Measurements from ENCODE around the gene MDFI.

The MDFI gene

DNA sequence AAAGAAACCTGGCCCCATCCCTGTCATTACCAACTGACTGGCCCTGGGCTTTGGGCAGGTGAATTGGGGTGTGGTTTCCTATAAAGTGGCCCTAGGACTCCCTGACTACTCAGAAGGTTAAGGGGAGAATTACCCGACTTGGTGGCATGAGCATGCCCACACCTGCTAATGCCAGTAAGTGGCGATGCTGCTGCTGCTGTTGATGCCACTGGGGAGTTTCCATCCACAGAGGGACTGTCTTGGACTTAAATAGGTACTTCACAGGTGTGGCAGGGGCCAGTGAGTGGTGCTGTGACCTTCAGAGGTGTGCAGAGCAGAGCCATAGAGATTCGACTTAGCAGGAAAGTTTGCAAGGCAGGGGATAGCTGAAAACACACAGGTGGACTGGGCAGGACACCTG lies 32.6 kb upstream of the MDFI start:
- Histone ChIP-seq H3K27ac (ENCODE audit: low read depth, low read length, poor library complexity, severe bottlenecking) (no peak overlapping the region), H3K36me3 (ENCODE audit: insufficient read depth, low read length) (no peaks in the 10 kb centered on the region), H3K9ac (ENCODE audit: low read length) (no peak overlapping the region), H3K9me3 (ENCODE audit: low read length) (no peaks in the 10 kb centered on the region), H4K20me1 (ENCODE audit: insufficient read depth, low read length) (no peaks in the 10 kb centered on the region), H2AFZ (ENCODE audit: low read length) (no peak overlapping the region), H3K79me2 (ENCODE audit: insufficient read depth, low read length) (no peaks in the 10 kb centered on the region), H3K9me2 (ENCODE audit: low read depth, low read length) (no peaks in the 10 kb centered on the region), H3F3A (ENCODE audit: insufficient read depth, low read length) (no peaks in the 10 kb centered on the region), H3K4me3 (ENCODE audit: low read depth, low read length, poor library complexity, severe bottlenecking) (no peak overlapping the region), H3K27me3 (ENCODE audit: insufficient read depth, low read length) (0 out of 2 replicates have a peak, but pooled peaks cover 4% of the 10 kb centered on the region), H3K4me1 (ENCODE audit: insufficient read depth, low read length, severe bottlenecking) (peaks cover 10% of the 10 kb centered on the region), H3K4me2 (ENCODE audit: low read length) (no peak overlapping the region)
- TF ChIP-seq, protein P1, sequence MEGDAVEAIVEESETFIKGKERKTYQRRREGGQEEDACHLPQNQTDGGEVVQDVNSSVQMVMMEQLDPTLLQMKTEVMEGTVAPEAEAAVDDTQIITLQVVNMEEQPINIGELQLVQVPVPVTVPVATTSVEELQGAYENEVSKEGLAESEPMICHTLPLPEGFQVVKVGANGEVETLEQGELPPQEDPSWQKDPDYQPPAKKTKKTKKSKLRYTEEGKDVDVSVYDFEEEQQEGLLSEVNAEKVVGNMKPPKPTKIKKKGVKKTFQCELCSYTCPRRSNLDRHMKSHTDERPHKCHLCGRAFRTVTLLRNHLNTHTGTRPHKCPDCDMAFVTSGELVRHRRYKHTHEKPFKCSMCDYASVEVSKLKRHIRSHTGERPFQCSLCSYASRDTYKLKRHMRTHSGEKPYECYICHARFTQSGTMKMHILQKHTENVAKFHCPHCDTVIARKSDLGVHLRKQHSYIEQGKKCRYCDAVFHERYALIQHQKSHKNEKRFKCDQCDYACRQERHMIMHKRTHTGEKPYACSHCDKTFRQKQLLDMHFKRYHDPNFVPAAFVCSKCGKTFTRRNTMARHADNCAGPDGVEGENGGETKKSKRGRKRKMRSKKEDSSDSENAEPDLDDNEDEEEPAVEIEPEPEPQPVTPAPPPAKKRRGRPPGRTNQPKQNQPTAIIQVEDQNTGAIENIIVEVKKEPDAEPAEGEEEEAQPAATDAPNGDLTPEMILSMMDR (IDR thresholded peaks at IDR 0.05; ENCODE audit: low read length), result no peak

DNA sequence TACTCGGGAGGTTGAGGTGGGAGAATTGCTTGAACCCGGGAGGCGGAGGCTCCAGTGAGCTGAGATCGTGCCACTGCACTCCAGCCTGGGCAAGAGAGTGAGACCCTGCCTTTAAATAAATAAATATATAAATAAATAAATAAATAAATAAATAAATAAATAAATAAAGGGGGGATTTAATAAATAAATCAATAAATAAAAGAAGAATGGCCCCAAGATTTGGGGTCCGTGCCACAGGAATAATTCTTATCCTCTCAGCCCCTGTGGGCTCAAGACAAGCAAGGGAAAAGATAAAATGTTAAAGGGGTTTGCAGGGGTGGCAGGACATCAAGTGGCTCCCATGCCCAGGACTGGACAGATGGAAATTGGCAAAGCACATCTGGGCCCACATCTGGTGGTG lies 31.2 kb upstream of the MDFI start:
- no peak overlapping the region for H3K4me2 ChIP-seq (ENCODE audit: low read length)
- TF ChIP-seq, protein P1 (IDR thresholded peaks at IDR 0.05; ENCODE audit: low read length), result no peak
- no peak for TF ChIP-seq EZH2 (IDR thresholded peaks at IDR 0.05; ENCODE audit: borderline replicate concordance, low read length)
- no peak overlapping the region for H3K4me3 ChIP-seq (ENCODE audit: low read depth, low read length, poor library complexity, severe bottlenecking)
- H3K27me3 ChIP-seq (ENCODE audit: insufficient read depth, low read length), result 0 out of 2 replicates have a peak, but pooled peaks cover 4% of the 10 kb centered on the region
- peaks cover 10% of the 10 kb centered on the region for H3K4me1 ChIP-seq (ENCODE audit: insufficient read depth, low read length, severe bottlenecking)
- no peaks in the 10 kb centered on the region for H4K20me1 ChIP-seq (ENCODE audit: insufficient read depth, low read length)
- H3K36me3 ChIP-seq (ENCODE audit: insufficient read depth, low read length), result no peaks in the 10 kb centered on the region
- H3K9me2 ChIP-seq (ENCODE audit: low read depth, low read length), result no peaks in the 10 kb centered on the region
- H3K9me3 ChIP-seq (ENCODE audit: low read length), result no peaks in the 10 kb centered on the region
- no peak overlapping the region for H3K9ac ChIP-seq (ENCODE audit: low read length)
- H3K79me2 ChIP-seq (ENCODE audit: insufficient read depth, low read length), result no peaks in the 10 kb centered on the region
- no peak overlapping the region for H2AFZ ChIP-seq (ENCODE audit: low read length)
- H3K27ac ChIP-seq (ENCODE audit: low read depth, low read length, poor library complexity, severe bottlenecking), result no peak overlapping the region
- H3F3A ChIP-seq (ENCODE audit: insufficient read depth, low read length), result no peaks in the 10 kb centered on the region

DNA sequence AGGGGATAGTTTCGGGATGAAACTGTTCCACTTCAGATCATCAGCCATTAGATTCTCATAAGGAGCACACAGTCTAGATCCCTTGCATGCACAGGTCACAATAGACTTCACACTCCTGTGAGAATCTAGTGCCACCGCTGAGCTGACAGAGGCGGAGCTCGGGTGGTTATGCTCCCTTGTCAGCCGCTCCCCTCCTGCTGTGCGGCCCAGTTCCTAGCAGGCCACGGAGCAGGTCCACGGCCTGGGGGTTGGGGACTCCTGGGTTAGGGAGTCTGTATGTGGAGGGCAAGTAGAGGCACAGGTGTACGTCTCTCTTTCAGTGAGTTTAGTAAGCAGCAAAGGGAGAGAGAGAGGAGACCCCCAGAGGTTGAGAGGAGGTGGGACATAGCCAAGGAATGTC lies 30.5 kb upstream of the MDFI start:
- Histone ChIP-seq H3K4me1 (ENCODE audit: insufficient read depth, low read length, severe bottlenecking) (peaks cover 6% of the 10 kb centered on the region), H3K27me3 (ENCODE audit: insufficient read depth, low read length) (0 out of 2 replicates have a peak, but pooled peaks cover 4% of the 10 kb centered on the region), H3K4me2 (ENCODE audit: low read length) (no peak overlapping the region), H3F3A (ENCODE audit: insufficient read depth, low read length) (no peaks in the 10 kb centered on the region), H3K27ac (ENCODE audit: low read depth, low read length, poor library complexity, severe bottlenecking) (no peak overlapping the region), H3K36me3 (ENCODE audit: insufficient read depth, low read length) (no peaks in the 10 kb centered on the region), H3K9ac (ENCODE audit: low read length) (no peak overlapping the region), H3K9me2 (ENCODE audit: low read depth, low read length) (no peaks in the 10 kb centered on the region), H3K9me3 (ENCODE audit: low read length) (no peaks in the 10 kb centered on the region), H3K4me3 (ENCODE audit: low read depth, low read length, poor library complexity, severe bottlenecking) (no peak overlapping the region), H4K20me1 (ENCODE audit: insufficient read depth, low read length) (no peaks in the 10 kb centered on the region), H2AFZ (ENCODE audit: low read length) (no peak overlapping the region), H3K79me2 (ENCODE audit: insufficient read depth, low read length) (no peaks in the 10 kb centered on the region)
- TF ChIP-seq EZH2 (IDR thresholded peaks at IDR 0.05; ENCODE audit: borderline replicate concordance, low read length), result no peak
- TF ChIP-seq, protein P1 (IDR thresholded peaks at IDR 0.05; ENCODE audit: low read length), result no peak

All from OCI-LY1 (cell line).